GM18861 (cell line): ENCODE results near the gene SLC8A3.

Experiments used
- ATAC-seq: cut with Tn5 transposase; IDR thresholded peaks from one replicate; pipeline ENCODE4 v1.9.1; 2021; ENCODE audit not compliant: unreplicated experiment

Gene SLC8A3

GRCh38 chr14:70073924-70074566, 114.7 kb downstream of the SLC8A3 start:
- ATAC-seq = no peak

GRCh38 chr14:70069186-70069585, 119.6 kb downstream of the SLC8A3 start:
- no peak for ATAC-seq

DNA sequence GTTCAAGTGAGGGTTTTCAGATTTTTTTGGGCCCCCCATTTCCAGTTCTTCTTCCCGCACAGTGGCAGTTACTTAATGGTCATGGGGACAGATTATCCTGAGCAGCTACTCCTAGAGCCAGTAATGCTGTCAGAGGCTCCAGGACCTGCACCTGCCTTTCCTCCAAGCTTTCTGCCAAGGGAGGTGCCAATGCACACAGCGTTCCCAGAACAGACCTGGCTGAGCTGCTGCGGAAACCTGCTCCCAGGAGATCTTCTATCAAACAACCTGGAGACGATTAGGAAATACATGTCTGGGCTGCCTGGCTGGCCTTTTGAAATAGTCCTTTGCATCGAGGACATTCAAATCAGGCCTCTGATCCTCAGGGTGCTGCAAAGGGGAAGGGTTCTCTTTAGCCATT, 120.9 kb downstream of the SLC8A3 start:
- no peak for ATAC-seq

GRCh38 chr14:70064136-70064865, 124.5 kb downstream of the SLC8A3 start:
- no peak for ATAC-seq

- ATAC-seq = no peak
These were observed 127.6 kb downstream of the SLC8A3 start for GRCh38 chr14:70061108-70061507.

DNA sequence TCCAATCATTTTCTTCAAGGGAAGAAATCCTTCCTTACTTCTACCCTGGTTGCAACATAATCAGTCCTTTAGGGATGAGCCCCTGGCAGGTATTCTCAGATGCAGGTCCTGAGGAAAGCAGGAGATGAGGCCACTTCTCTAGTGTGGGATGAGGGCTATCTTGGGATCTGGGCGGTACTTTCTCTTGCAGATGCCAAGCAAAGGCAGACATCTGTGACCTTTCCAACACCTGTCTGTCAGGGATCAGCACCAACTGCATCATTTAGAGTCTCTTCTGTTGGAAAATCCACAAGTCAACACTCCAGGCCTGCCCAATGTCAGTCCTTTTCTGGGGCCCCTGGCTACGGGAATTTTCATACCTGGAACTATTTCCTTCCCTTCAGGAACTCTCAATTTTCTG, 129.2 kb downstream of the SLC8A3 start:
- ATAC-seq = no peak

GRCh38 chr14:70057519-70058136, 131.1 kb downstream of the SLC8A3 start:
- ATAC-seq = no peak

DNA sequence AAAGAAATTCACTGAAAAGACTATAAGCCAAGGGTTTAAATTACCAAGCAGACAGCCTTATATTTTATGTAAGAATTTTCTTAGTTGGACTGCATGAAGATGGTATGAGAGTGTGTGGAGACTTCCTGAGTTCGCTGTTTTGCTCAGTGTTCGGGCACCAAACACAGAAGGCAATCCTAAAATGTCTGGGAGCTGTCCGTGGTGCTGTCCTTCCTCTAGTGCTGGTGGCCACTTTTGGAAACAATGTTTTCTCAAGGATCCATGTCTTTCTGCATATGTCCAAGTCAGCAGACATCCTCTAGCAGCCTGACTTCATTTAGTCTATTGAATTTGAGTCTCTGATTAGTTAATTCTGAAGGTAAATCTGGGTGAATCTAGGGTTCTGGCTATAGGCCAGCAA, 135.8 kb downstream of the SLC8A3 start:
- ATAC-seq = no peak

DNA sequence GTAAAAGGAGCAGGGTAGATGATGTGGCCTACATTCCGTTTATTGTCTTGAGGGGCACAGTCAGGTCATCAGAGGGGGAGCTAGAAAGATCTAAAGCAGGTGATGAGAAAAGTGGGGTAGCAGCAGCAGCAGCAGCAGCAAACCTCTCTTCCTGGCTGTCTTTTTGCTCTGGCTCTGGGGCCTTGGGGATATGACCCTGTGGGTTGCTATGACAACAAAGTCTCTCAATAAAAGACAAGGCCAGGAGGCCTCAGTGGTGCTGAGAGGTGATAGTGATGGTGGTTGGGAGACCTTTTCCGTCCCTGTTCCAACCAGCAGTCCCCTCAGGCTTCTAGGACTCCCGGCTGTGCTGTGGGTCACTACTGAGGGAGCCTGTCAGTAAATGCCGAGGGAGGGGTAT, 138.6 kb downstream of the SLC8A3 start:
- no peak for ATAC-seq

DNA sequence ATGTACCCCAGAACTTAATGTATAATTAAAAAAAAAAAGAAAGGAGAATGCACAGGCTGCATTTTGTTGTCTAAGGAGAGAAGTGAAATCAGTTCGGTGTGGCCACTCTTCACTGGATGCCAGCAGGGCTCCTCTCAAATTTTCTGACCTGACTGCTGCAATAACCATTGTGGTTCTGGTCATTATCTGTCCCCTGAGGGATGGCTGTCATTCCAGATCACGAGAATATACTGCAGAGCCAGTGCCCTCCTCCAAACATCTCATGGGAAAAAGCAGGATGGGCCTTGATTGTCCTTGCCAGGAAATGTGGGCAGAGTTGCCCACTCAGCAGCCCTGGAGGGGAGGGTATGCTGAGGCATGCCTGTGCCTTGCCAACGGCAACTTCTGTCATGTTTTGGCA, 139.1 kb downstream of the SLC8A3 start:
- ATAC-seq = no peak

DNA sequence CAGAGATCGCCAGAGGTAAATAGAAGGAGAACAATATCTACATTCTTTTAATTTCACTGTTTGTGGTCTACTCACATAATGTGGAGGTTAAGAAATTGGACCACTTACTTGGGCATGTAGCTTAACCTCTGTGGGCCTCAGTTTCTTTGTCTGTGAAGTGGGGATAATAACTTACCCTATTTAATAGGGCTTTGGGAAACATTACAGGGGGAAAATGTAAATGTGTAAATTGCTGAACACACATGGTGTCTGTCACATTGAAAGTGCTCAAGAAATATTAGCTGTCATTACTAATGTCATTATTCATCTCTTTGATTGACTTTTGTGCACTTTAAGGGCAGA, 140.5 kb downstream of the SLC8A3 start:
- ATAC-seq = no peak

DNA sequence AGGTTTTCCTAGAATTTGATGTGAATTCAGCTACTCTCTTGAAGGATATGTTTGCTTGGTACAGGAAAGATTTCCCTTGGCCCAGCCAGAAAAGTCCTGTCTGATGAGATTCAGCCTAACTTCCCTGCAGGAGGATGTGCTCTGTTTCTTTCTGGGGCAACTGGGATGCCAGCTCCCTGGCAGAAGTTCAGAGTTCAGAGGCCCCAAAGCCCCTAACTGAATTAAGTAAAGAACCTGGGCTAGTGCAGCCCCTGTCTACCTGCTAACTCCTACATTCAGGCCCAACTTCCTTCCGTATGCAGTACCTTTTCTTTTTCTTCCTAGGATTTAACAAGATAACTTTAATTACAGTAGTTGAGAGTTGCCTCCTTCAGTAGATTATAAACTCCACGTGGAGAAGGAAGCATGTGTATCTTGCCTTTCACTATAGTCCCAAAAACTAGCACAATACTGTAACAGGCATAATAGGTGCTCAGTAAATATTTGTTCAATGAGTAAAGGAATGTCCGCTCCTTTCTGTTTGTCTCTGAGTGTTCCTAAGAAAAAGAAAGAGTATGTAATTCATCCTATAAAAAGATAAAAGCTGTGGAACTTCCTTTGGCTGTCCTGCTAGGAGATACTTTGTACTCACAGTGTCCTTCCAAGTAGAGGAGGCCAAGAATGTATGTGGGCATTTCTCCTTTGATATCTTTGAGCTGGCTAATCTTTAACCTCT, 141.0 kb downstream of the SLC8A3 start:
- no peak for ATAC-seq

DNA sequence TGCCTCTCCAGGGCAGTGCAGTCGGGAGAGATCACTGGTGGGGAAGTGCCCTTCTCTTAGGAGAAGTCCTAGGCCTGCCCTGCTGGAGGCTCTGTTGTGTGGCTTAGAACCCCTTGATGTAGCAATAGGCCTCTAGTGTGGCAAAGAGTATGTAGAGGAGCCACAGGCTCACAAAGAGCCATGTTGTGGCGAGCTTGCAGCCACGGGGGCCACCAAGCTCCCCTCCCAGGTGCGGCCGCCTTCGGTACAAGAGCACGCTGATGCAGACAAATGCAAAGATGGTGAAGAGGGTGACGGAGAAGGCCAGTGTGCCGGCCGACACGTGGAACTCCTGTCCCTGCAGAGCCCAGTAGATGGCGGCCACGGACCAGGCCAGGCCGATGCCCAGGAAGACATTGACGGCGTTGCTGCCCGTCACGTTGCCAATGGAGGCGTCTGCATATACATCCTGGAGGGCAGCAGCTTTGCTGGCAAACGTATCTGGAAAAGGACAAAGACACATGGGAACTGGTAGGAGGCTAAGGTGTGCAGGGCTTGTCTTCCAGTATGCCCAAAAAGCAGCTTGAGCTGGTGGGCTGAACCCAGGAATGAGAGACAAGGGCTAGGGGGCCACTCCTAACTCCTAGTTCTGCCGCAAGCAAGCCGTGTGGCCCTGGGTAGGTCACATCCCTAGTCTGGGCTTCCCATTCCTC, 142.8 kb downstream of the SLC8A3 start:
- ATAC-seq = no peak

GRCh38 chr14:70045310-70045709, 143.4 kb downstream of the SLC8A3 start:
- no peak for ATAC-seq

GRCh38 chr14:70043001-70043400, 145.8 kb downstream of the SLC8A3 start:
- no peak for ATAC-seq

GRCh38 chr14:70036665-70037064, 152.1 kb downstream of the SLC8A3 start:
- ATAC-seq = no peak

GRCh38 chr14:70034257-70034656, 154.5 kb downstream of the SLC8A3 start:
- no peak for ATAC-seq

GRCh38 chr14:70033561-70033960, 155.2 kb downstream of the SLC8A3 start:
- ATAC-seq = no peak

DNA sequence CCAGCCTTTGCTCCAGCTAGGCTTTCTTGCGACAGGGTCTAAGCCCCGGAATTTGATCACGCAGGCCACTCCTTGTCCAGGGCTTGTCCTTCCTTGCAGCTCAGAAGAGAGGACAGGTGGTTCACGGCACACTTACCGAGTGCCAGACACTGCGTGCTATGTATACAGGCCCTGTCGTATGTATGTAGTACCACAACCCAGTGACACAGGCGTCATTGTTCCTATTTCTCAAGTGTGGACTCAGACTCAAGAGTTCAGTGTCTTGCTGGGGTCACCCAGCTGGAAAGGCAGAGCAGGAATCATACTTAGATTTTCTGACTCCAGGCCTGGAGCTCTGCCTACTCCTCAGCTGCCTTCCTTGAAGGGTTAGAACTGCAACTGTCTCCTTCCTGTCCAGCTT, 155.6 kb downstream of the SLC8A3 start:
- ATAC-seq = no peak

GRCh38 chr14:70032447-70032846, 156.3 kb downstream of the SLC8A3 start:
- no peak for ATAC-seq

DNA sequence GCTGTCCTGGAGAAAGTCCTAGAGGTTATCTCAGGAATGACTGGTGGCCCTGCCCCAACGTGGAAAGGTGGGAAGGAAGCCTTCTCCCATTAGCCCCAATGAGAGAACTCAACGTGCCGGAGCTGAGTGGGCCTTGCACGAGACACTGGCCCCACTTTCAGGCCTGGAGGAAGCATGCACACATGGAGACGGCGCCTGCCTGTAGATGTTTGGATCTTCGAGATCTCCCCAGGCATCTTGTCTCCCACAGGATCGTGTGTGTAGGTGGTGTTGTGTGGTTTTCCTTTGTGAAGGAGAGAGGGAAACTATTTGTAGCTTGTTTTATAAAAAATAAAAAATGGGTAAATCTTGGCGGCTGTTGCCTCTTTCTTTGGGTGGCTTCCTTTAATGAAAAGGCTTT, 156.7 kb downstream of the SLC8A3 start:
- no peak for ATAC-seq
